HK-2 (cell line): ENCODE data around the gene MRPL2.

Experiments
- DNase-seq: peaks from one replicate; pipeline ENCODE4 v3.0.0-alpha.2; 2018; ENCODE audit not compliant: unreplicated experiment

MRPL2 gene

GRCh38 chr6:43021270-43022047 lies 37.8 kb downstream of the MRPL2 start, which contains the start of gene RRP36:
Gene RRP36, plus strand, starts transcription at chr6:43021623. Its CDS starts 32 bp downstream, at chr6:43021655.
- DNase-seq, result peak; percentile 84

GRCh38 chr6:43020847-43021246 lies 38.4 kb downstream of the MRPL2 start:
- DNase-seq, result no peak

- DNase-seq, result no peak
Measured at GRCh38 chr6:43020052-43020705, 39.1 kb downstream of the MRPL2 start.

- no peak for DNase-seq
Measured at GRCh38 chr6:43019152-43019551, 40.1 kb downstream of the MRPL2 start.

- no peak for DNase-seq
Measured at GRCh38 chr6:43016943-43017334, 42.3 kb downstream of the MRPL2 start.

GRCh38 chr6:43016176-43016942 lies 42.9 kb downstream of the MRPL2 start:
- no peak for DNase-seq

- DNase-seq, result no peak
Measured at GRCh38 chr6:43014434-43014909, 44.8 kb downstream of the MRPL2 start.

- DNase-seq, result peak; percentile 99
Measured at GRCh38 chr6:43013843-43014433, 45.3 kb downstream of the MRPL2 start, which contains the start of the genes KLHDC3 and MEA1. Gene KLHDC3, plus strand, starts transcription at chr6:43014249. Its CDS starts 2,944 bp downstream, at chr6:43017193. Gene MEA1, minus strand, starts transcription at chr6:43013946. Its CDS starts 133 bp downstream, at chr6:43013813.

- DNase-seq, result peak; percentile 20
Measured at GRCh38 chr6:43013097-43013842, 46.0 kb downstream of the MRPL2 start.

- DNase-seq, result no peak
Measured at GRCh38 chr6:43012364-43012763, 46.9 kb downstream of the MRPL2 start.

GRCh38 chr6:43011207-43011606 lies 48.0 kb downstream of the MRPL2 start:
- no peak for DNase-seq

- peak; percentile 26 for DNase-seq
Measured at GRCh38 chr6:43009124-43009523, 50.1 kb downstream of the MRPL2 start.

GRCh38 chr6:43007126-43007525 lies 52.1 kb downstream of the MRPL2 start:
- no peak for DNase-seq

- DNase-seq, result no peak
Measured at GRCh38 chr6:43006251-43006650, 53.0 kb downstream of the MRPL2 start.

GRCh38 chr6:43005844-43006243 lies 53.4 kb downstream of the MRPL2 start:
- DNase-seq, result no peak
